SU-DHL-6 (cell line): ENCODE results near the gene OR52M1.

Source experiments
- H2AFZ ChIP-seq: fragments of 200-600 bp; sonication (generic); 2 replicates; pipeline ENCODE4 v1.6.1; 2014; ENCODE audit warnings: low read depth, mild to moderate bottlenecking, moderate library complexity, mixed read lengths, antibody characterized with exemption, low read length; ENCODE audit not compliant: severe bottlenecking
- H3F3A ChIP-seq: fragments of 200-600 bp; shearing (Covaris generic); 2 replicates; pipeline ENCODE4 v1.6.0; 2016; ENCODE audit warnings: antibody characterized with exemption, mild to moderate bottlenecking; ENCODE audit not compliant: insufficient read depth
- H3K27ac ChIP-seq: fragments of 200-600 bp; sonication (generic); 2 replicates; pipeline ENCODE4 v1.5.1; 2016; ENCODE audit warnings: low read depth, mild to moderate bottlenecking, low read length, moderate library complexity, mixed read lengths
- H3K27me3 ChIP-seq: fragments of 200-600 bp; sonication (generic), shearing (Covaris generic); 2 replicates; pipeline ENCODE4 v1.6.0; 2014; ENCODE audit warnings: mild to moderate bottlenecking, low read length
- H3K36me3 ChIP-seq: fragments of 200-600 bp; sonication (generic); 2 replicates; pipeline ENCODE4 v1.6.1; 2014; ENCODE audit warnings: mild to moderate bottlenecking, low read length, mixed read lengths
- H3K4me2 ChIP-seq: fragments of 300-600, 200-600 bp; shearing (Covaris generic), sonication (generic); 2 replicates; pipeline ENCODE4 v1.6.0; 2014; ENCODE audit warnings: low read length, low read depth, mild to moderate bottlenecking; ENCODE audit not compliant: poor library complexity, severe bottlenecking
- H3K4me3 ChIP-seq: fragments of 200-600 bp; sonication (generic); 2 replicates; pipeline ENCODE4 v1.5.1; 2014; ENCODE audit warnings: antibody characterized with exemption, low read length, mild to moderate bottlenecking, mixed read lengths; ENCODE audit not compliant: insufficient read depth, poor library complexity, severe bottlenecking
- H3K79me2 ChIP-seq: fragments of 200-600 bp; sonication (generic); 2 replicates; pipeline ENCODE4 v1.6.1; 2014; ENCODE audit warnings: mild to moderate bottlenecking, low read length, moderate library complexity; ENCODE audit not compliant: insufficient read depth
- H3K9ac ChIP-seq: fragments of 200-600 bp; sonication (generic); 2 replicates; pipeline ENCODE4 v1.7.0; 2014; ENCODE audit warnings: mild to moderate bottlenecking, low read length
- H3K9me2 ChIP-seq: fragments of 200-600 bp; sonication (generic); replicated peaks from 2 replicates; pipeline ENCODE4 v1.6.1; 2014; ENCODE audit warnings: low read length; ENCODE audit not compliant: insufficient read depth
- H3K9me3 ChIP-seq: fragments of 200-600 bp; sonication (generic); 2 replicates; pipeline ENCODE4 v1.6.1; 2014; ENCODE audit warnings: low read length, mixed read lengths; ENCODE audit not compliant: insufficient read depth
- H4K20me1 ChIP-seq: fragments of 200-600 bp; sonication (generic); 2 replicates; pipeline ENCODE4 v1.6.1; 2014; ENCODE audit warnings: low read depth, mild to moderate bottlenecking, antibody characterized with exemption, low read length, moderate library complexity, mixed read lengths
- EZH2phosphoT487 ChIP-seq: fragments of 200-600 bp; sonication (generic), shearing (Covaris generic); conservative IDR thresholded peaks from 2 replicates; pipeline ENCODE4 v1.6.1; 2018; ENCODE audit warnings: mild to moderate bottlenecking, antibody characterized with exemption, low read length, moderate library complexity, mixed read lengths
- TF ChIP-seq, protein P1 (sequence below): fragments of 200-600 bp; sonication (generic); IDR thresholded peaks from one replicate; pipeline ENCODE4 v1.5.1; 2017; ENCODE audit warnings: antibody characterized with exemption, mild to moderate bottlenecking, low read length, moderate library complexity; ENCODE audit not compliant: insufficient read depth, poor library complexity, severe bottlenecking

OR52M1 gene, protein sequence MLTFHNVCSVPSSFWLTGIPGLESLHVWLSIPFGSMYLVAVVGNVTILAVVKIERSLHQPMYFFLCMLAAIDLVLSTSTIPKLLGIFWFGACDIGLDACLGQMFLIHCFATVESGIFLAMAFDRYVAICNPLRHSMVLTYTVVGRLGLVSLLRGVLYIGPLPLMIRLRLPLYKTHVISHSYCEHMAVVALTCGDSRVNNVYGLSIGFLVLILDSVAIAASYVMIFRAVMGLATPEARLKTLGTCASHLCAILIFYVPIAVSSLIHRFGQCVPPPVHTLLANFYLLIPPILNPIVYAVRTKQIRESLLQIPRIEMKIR

DNA sequence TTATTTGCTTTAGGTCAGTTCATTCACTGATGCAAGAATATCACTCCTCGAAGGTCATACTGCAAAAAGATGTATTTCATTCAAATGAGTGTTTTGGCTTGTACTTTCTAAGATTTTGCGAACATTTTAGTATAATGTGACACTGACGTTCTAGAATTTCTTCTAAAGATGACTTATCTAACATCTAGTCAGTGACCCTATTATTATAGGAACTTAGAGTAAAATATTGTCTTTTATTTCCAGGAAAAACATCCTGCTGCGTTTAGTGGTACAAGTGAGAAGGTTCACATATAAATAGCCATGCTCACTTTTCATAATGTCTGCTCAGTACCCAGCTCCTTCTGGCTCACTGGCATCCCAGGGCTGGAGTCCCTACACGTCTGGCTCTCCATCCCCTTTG lies at the start of gene OR52M1:
Gene OR52M1, plus strand, starts transcription at position 301 of the 400 bp plus-strand sequence. Its CDS starts 0 bp downstream, at position 301.
- H3K27me3 ChIP-seq, result no peaks in the 10 kb centered on the region
- H2AFZ ChIP-seq, result no peak within 1 kb of the TSS
- H3K79me2 ChIP-seq, result no peaks in the 10 kb centered on the region
- no peaks in the 10 kb centered on the region for H3K9me3 ChIP-seq
- no peaks in the 10 kb centered on the region for H3K9me2 ChIP-seq
- no peaks in the 10 kb centered on the region for H4K20me1 ChIP-seq
- no peaks in the 10 kb centered on the region for H3F3A ChIP-seq
- no peak within 1 kb of the TSS for H3K4me3 ChIP-seq
- H3K4me2 ChIP-seq, result no peak within 1 kb of the TSS
- TF ChIP-seq, protein P1, sequence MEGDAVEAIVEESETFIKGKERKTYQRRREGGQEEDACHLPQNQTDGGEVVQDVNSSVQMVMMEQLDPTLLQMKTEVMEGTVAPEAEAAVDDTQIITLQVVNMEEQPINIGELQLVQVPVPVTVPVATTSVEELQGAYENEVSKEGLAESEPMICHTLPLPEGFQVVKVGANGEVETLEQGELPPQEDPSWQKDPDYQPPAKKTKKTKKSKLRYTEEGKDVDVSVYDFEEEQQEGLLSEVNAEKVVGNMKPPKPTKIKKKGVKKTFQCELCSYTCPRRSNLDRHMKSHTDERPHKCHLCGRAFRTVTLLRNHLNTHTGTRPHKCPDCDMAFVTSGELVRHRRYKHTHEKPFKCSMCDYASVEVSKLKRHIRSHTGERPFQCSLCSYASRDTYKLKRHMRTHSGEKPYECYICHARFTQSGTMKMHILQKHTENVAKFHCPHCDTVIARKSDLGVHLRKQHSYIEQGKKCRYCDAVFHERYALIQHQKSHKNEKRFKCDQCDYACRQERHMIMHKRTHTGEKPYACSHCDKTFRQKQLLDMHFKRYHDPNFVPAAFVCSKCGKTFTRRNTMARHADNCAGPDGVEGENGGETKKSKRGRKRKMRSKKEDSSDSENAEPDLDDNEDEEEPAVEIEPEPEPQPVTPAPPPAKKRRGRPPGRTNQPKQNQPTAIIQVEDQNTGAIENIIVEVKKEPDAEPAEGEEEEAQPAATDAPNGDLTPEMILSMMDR, result no peak
- no peak for TF ChIP-seq EZH2phosphoT487
- H3K9ac ChIP-seq, result no peak within 1 kb of the TSS
- no peak within 1 kb of the TSS for H3K27ac ChIP-seq
- H3K36me3 ChIP-seq, result no peaks in the 10 kb centered on the region

DNA sequence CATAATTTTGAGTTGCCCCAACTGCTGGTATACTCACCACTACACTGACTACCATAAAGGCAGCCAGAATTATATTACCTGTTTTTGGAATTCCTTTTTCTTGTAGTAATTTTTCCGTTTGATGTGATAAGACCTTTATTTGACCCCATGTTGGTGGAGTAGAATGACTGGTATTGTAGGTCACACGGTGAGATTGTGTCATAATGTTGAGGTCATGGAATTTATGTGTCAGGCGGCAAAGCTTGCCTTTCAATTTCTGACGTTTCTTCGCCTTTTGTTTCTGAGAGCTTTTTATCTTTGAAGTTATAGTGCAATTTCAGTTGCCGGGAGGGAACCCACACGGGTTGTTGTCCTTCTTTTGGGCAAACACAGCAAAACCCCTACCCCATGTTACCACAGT lies 49.5 kb upstream of the OR52M1 start:
- TF ChIP-seq, protein P1, result no peak
- no peak for TF ChIP-seq EZH2phosphoT487
- no peak overlapping the region for H3K27ac ChIP-seq
- no peaks in the 10 kb centered on the region for H3F3A ChIP-seq
- H3K9me3 ChIP-seq, result no peaks in the 10 kb centered on the region
- no peaks in the 10 kb centered on the region for H3K79me2 ChIP-seq
- no peaks in the 10 kb centered on the region for H4K20me1 ChIP-seq
- H3K36me3 ChIP-seq, result no peaks in the 10 kb centered on the region
- no peaks in the 10 kb centered on the region for H3K9me2 ChIP-seq
- no peak overlapping the region for H2AFZ ChIP-seq
- no peak overlapping the region for H3K4me3 ChIP-seq
- H3K27me3 ChIP-seq, result no peaks in the 10 kb centered on the region
- no peak overlapping the region for H3K4me2 ChIP-seq
- no peak overlapping the region for H3K9ac ChIP-seq

DNA sequence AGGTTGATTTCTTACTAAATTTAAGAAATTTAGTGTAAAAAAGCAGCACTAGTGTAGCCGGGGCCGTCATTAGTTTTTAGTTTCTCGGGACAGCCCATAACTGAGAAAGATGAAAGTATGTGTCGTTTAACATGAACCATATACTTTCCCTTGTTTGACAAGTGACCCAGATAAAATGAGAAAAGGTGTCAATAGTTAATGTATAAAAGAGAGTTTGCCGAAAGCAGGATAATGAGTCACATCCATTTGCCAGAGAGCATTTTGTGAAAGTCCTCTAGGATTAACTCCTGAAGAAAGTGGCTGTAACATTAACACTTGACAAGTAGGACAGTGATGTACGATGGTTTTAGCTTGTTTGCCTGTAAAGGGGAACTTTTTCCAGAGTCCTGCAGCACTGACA lies 49.0 kb upstream of the OR52M1 start:
- Histone ChIP-seq H2AFZ (no peak overlapping the region), H3K9me2 (no peaks in the 10 kb centered on the region), H3K4me3 (no peak overlapping the region), H4K20me1 (no peaks in the 10 kb centered on the region), H3K36me3 (no peaks in the 10 kb centered on the region), H3K79me2 (no peaks in the 10 kb centered on the region), H3K9ac (no peak overlapping the region), H3K4me2 (no peak overlapping the region), H3F3A (no peaks in the 10 kb centered on the region), H3K9me3 (no peaks in the 10 kb centered on the region), H3K27me3 (no peaks in the 10 kb centered on the region), H3K27ac (no peak overlapping the region)
- TF ChIP-seq, protein P1, result no peak
- TF ChIP-seq EZH2phosphoT487, result no peak
